Endometrial microvascular endothelial cells (primary cell): ENCODE data around the gene GJC3. TPM values are rescaled to one million over a fixed set of nuclear protein-coding genes. Genes with fewer than 3 reads are reported as not detected.
"Not testable (repeated sequence)": the region's sequence is repeated elsewhere in the genome, so short reads cannot be mapped to it uniquely, and the experiment has no call there.

Experiments used
- in situ Hi-C: cut with HindIII; loops from 2 replicates; pipeline ENCODE4 v1.10.0; 2017; ENCODE audit warnings: low sequenced_read_pairs, low pct_unique_long_range_greater_than_20kb; ENCODE audit errors: inconsistent ontology term
- total RNA-seq: library from RNA; depleted of rRNA; stranded (reverse); fragments of >200 nt; gene quantifications from one replicate; pipeline ENCODE4 v1.2.3, GENCODE V29; 2015; ENCODE audit errors: inconsistent ontology term

GJC3 gene
- total RNA-seq, 1 donor from 2014 or later, result 2.0 TPM

DNA sequence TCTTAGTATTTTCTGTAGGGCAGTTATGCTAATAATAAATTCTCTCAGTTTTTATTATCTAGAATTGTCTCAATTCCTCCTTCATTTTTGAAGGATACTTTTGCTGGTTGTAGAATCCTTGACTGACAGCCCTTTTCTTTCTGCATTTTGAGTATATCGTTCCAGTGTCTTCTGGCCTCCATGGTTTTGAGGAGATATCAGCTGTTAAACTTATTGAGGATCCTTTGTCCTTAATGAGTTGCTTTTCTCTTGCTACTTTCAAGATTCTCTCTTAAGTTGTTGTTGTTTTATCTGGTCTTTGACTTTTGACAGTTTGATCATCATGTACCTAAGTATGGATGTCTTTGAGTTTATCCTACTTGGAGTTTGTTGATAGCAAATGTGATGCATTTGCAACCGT, 8.9 kb upstream of the GJC3 start:
- in situ Hi-C loops, result no loop called here

DNA sequence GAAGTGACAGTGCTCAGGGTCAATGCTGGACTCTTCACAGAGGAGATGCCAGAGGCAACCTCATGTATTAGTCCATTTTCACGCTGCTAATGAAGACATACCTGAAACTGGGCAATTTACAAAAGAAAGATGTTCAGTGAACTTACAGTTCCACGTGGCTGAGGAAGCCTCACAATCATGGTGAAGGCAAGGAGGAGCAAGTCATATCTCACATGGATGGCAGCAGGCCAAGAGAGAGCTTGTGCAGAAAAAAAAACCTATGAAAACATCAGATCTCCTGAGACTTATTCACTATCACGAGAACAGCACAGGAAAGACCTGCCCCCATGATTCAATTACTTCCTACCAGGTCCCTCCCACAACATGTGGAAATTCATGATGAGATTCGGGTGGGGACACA, 5.6 kb upstream of the GJC3 start:
- in situ Hi-C loops, result not testable (repeated sequence)

DNA sequence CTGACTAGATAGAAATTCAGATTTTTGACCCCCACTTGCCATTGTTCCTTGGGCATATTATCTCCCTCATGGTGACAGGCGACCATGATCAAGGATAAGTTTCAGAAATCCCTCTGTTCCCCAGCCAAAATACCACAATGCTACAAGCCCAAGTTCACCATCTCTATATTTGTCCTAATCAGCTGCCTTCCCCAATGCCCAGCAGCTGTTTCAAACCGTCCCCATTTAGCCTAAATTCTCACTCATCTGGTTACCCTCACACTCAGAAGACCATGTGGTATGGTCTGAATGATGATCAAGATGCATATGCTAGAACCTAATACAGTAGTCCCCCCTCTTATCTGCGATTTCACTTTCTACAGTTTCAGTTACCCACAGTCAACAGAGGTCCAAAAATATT, 956 bp upstream of the GJC3 start:
- in situ Hi-C loops, result no loop called here

DNA sequence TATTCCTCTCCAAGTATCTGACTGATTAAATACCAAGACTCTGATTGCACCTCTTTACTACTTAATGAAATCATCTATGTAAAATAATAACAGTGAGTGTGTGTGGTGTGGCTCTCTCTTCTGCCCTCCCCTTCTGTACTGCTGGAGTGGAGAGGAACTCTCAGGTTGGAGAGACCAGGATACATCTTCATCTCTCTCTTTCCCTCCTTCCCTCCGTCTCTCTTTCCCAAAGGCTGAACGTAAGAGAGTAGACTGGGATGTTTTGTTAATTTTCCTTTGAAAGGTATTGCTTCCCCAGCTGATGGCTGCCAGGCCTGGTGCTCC, 272 bp upstream of the GJC3 start:
- in situ Hi-C loops, result no loop called here

DNA sequence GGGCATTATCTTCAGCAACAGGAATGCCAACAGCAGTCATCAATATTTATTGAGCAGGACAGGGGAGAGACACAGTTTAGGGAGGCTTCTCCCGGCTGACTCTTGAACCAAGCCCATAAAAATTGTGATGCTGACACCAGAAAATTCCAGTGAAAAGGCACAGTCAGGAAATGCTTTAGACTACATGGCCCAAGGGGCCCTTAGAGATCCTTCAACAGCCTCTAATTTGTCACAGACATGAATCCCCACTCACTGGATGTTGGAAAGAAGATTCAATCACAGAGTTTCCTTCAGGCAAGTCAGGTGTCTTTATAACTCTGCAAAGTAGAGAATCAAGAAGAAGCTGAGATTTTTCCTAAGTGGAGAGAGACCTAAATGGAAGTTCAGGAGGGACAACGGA, 1.2 kb downstream of the GJC3 start:
- in situ Hi-C loops, result no loop called here

DNA sequence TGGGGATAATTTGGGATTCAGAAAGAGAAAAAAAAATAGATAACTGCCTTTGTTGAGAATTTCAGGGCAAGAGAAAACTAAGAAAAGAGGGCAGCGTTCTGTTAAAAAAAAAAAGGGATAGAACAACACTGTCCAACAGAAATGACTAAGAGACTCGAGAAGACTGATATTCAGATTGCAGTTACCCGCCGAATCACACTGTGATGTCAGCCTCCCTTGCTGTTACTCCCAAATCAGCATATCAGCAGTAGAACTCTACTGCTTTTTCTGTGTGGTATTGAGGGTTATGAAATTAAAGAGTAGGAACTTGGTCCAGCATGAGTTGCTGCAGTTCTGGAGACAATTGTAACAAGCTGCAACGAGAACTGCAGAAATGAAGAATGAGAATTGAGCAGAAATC, 1.9 kb downstream of the GJC3 start:
- in situ Hi-C loops, result no loop called here

DNA sequence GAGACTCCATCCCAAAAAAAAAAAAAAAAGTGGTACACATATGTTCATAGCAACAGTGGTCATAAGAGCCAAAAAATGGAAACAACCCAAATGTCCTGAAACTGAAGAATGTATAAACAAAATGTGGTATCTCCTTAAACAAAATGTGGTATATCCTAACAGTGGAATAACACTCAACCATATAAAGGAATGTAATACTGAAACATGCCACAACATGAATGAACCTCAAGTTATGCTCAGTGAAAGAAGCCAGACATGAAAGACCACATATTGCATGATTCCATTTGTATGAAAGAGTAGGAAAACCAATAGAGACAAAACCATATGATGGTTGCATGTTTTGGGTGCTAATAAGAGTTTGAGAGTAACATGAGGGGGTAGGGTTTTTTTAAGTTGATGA, 3.1 kb downstream of the GJC3 start:
- in situ Hi-C loops, result no loop called here

DNA sequence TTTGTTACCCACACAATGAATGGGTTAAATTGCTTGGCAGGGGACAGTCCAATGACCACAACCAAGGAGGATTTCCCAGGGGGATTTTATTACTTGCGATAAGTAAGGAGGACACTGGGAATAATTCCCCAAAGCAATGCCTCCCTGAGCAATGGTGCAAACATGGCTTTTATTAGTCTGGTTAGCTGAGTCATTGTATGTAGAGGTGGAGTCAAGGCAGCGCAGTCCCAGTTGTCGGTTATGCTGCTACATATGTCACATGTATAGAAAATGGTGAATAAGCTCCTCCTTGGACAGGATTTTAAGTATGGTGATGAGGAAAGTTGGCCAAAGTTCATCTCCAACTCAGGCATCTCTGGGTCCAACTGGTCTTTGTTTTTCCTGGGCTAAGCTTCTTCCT, 6.2 kb downstream of the GJC3 start:
- in situ Hi-C loops, result no loop called here

DNA sequence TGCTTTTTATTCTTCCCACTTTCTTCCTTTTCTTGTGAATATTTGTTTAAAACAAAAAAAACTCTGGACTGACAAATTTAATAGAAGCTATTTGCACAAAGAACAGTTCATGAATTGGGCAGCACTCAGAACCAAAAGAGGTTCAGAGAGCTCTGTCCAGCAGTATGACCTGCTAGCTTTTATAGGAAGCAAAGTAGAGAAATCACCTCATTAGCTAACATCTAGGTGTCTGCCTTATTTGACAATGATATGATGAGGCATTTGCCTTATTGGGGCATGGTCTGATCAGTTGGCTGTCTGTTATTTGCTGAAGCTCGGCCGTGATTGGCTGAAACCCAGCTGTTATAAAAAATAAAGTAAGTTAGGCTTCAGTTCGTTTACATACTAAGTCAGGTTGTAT, 9.3 kb downstream of the GJC3 start:
- in situ Hi-C loops, result no loop called here

DNA sequence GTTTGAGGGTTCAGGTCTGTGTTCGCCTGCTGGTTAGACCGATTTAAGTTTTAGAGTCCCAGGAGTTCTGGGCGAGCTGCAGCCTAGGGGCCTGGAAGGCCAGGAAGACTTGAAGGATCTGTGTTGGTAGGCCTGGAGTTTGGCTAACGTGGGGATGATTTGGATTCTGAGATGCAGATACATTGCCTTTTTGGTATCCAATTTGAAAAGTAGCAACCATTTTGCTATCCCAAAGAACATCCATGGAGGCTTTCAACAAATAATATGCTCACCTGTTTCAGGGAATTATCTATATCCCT, 9.7 kb downstream of the GJC3 start:
- in situ Hi-C loops, result no loop called here

DNA sequence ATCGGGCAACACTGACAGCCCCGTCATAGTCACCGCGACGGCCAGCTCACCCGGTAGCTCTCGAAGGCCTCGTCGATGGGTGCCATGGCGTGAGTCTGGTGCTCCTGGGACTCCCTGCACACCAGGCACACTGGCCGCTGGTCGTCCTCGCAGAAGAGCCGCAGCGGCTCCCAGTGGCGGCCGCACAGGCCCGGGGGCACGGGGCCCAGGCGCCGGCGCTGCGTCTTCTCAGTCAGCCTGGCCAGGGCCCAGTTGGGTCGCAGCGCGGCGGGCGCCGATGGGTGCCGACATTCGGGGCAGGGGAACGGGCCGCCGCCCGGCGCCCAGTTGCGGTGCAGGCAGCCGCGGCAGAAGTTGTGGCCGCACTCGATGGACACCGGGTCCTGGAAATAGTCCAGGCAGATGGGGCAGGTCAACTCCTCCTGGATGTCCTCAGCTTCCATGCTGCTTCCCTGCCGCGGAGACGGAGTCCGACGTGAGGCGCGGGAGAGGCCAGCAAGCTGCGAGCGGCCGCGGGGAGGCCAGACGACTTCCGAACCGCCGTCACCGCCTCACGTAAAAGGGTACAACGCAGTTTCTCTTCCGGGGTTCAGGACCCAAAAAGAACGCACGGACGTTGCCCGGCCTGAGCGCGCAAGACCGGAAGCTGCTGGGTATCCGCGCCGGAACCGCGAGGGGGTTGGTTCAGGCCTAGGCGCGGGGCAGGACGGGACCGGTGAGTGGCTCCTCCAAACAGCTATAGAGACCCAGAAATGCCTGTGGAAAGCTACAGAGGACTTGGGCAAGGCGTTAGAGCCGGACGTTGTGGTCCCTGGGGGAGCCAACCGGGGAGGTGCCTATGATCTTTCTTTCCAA, 10.2 kb downstream of the GJC3 start, which contains the start of gene TRIM4:
TSS of gene TRIM4 (minus strand) at position 572 of the 855 bp plus-strand sequence. CDS start at position 443, 129 bp downstream.
- in situ Hi-C loops, result no loop called here

DNA sequence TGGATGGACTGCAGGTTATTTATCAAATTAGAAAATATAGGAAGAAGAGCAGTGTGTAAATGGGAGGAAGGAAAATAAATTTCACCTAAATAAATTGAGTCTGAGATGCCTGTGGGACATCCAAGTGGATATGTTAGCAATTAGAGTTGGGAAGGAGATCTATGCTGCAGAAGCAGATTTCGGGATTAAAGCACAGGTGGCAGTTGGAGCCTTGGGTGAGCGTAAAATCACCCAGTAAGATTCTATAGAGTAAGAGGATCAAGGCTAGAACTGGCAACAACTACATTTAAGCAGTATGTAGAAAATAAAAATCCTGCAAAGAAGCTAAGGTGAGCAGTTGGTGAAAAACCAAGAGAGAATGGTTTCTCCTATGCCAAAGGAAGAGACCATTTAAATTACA, 18.4 kb downstream of the GJC3 start:
- in situ Hi-C loops, result no loop called here

DNA sequence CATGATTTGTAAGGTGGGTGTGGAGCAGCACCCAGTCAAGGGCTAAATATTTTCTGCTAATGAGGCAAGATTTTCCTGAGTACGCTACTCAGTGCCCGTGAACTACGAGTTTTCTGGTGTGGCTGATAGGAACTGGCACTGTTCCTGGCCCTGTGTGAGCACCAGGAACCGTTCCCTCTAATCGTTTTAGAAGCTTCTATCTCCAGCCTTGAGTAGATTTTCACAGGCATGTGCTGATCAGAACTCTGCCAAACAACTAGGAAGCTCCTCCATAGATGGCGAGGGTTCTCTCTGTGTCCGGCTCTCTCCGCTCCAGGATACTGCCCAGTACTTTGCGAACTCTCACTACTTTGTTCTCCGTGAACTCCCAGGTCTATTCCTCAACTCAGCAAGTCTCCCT, 27.8 kb downstream of the GJC3 start:
- in situ Hi-C loops, result no loop called here

DNA sequence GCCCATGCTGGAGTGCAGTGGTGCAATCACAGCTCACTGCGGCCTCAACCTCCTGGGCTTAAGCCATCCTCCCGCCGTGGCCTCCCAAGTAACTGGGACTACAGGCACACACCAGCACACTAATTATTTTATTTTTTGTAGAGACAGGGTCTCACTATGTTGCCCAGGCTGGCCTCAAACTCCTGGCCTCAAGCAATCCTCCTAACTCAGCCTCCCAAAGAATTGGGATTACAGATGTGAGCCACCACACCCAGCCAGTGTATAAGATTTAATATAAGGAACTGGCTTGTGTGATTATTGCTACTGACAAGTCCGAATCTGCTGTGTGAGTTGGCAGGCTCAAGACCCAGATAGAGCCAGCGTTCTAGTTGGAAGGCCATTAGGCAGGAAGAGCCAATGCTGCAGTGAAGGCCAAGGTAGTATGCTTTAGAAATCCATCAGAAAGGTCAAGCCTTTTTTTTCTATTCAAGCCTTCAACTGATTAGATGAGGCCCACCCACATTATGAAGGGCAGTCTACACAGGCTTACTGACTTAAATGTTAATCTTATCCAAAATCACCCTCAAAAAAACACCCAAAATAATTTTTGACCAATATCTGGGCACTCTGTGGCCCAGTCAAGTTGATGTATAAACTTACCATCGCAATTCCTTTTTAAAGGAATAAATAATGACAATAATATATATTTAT, 29.4 kb downstream of the GJC3 start:
- in situ Hi-C loops, result no loop called here

DNA sequence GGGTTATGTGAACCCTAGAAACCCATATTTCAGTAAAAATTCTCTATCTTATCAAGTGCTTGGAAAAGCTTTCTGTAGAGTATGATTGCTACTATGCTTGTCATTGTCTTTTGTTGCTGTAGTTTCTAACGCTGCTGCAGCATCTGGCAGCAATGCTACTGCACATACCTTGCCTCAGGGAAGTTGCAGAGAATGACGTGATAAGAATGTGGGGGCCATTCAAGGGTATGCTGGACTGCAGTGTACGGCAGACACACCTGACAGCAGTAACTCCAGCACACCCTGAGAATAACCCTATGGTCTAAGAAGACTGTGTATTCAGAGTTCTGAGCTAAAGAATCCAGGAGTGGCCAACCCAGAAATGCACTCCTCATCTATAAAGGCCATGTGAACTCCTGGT, 30.6 kb downstream of the GJC3 start:
- in situ Hi-C loops, result no loop called here

DNA sequence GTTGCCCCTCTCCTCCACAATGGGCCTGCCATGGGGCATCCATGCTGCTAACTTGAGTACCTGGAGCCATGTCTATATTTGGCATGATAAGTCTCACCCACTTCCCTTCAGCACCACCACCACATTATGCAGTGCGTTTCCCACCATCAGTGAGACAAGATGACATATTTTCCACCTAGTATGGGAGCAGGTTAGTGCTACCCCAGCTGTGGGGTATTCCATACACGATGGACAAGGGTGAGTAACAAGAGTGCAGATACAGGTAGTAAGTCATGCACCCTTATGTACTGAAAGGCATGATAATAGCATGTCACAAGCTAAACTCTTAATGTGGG, 31.4 kb downstream of the GJC3 start:
- in situ Hi-C loops, result no loop called here

DNA sequence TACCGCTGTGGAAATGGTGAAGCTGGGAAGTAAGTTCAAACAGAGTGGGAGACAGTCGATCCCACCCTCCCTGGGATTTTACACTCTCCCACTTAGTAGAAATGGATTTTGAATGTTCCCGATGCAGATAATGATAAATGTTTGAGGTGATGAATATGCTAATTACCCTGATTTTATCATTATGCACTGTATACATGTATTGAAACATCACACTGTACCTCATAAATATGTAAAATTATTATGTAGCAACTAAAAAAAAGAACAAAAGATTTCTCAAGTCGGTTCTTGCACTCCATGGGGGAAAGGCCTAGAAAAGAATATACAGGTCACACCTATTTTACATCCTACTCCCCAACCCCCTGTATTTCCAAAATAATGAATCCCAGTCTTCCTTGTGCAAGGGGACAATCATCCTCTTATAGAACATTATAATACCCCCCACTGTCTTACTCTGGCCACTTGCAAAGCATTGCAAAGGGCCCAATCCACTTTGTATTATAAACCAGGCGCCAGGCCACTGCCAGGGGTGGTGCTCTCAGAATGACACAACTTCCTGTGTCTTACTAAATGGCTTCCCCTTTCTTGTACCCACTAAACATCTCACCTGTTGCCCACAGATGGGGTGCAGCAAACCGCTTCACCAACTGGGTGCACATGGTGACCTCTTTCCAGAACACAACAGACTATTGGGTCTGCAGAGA, 31.9 kb downstream of the GJC3 start:
- in situ Hi-C loops, result no loop called here

DNA sequence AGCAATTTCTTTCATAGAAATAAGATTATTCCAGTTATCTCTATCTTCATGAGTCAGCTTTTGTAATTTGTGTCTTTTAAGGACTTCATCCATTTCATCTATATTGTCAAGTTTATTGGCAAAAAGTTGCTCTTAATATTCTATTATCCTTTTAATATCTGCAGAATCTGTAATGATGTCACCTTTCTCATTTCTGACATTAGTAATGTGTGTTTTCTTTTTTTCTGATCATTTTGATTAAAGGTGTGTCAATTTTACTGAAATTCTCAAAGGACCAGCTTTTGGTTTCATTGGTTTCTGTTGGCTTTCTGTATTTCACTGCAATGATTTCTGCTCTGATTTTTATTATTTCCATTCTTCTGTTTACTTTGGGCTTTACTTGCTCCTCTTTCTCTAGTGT, 34.7 kb downstream of the GJC3 start:
- in situ Hi-C loops, result no loop called here

DNA sequence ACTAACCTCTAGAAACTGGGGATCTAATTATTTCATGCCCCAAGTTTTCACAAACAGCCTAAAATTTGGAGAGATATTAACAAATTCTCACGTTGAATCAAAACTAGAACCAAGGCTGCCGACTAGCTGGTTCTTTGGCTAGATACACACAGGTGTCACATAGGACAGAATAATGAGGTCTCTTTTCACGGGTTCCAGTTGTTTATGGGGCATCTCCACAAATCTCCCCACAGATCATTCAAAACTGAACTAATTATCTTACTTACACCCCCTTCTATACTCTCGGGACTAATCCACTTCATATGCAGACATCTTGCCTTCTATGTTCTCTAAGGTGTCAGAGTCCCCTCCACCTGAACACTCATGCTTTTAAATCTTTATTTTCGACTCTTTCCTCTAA, 36.1 kb downstream of the GJC3 start:
- in situ Hi-C loops, result no loop called here

DNA sequence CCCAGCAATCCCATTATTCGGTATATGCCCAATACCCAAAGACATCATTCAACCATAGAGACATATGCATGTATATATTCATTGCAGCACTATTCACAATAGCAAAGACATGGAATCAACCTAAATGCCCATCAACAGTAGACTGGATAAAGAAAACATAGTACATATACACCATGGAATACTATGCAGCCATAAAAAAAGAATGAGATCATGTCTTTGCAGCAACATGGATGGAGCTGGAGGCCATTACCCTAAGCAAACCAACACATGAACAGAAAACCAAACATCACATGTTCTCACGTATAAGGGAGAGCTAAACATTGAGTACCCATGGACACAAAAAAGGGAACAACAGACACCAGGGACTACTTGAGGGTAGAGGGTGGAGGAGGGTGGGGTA, 39.1 kb downstream of the GJC3 start:
- in situ Hi-C loops, result not testable (repeated sequence)
